Endodermal cell (in vitro differentiated cells): ENCODE data around the gene DNM3. TPM values are rescaled to one million over a fixed set of nuclear protein-coding genes. Genes with fewer than 3 reads are reported as not detected.

ENCODE experiments used
- DNase-seq: peaks from one replicate; pipeline ENCODE4 v3.0.0-alpha.2; 2017
- H3K27ac ChIP-seq: 2 replicates; pipeline ENCODE4 v1.5.1; 2013; ENCODE audit warnings: mild to moderate bottlenecking, low read depth, low read length, moderate library complexity
- H3K27me3 ChIP-seq: 2 replicates; pipeline ENCODE4 v1.6.1; 2013; ENCODE audit warnings: mild to moderate bottlenecking, low read length, moderate library complexity; ENCODE audit not compliant: insufficient read depth, control insufficient read depth, poor library complexity, severe bottlenecking
- H3K36me3 ChIP-seq: 2 replicates; pipeline ENCODE4 v1.7.0; 2013; ENCODE audit warnings: mild to moderate bottlenecking, low read length, moderate library complexity; ENCODE audit not compliant: control insufficient read depth, insufficient read depth
- H3K4me1 ChIP-seq: one replicate; pipeline ENCODE4 v1.7.0; 2013; ENCODE audit warnings: low read length; ENCODE audit not compliant: control insufficient read depth, insufficient read depth
- H3K4me3 ChIP-seq: 2 replicates; pipeline ENCODE4 v1.5.1; 2013; ENCODE audit warnings: mild to moderate bottlenecking, low read length, moderate library complexity
- H3K9ac ChIP-seq: 2 replicates; pipeline ENCODE4 v1.6.1; 2013; ENCODE audit warnings: mild to moderate bottlenecking, low read length, moderate library complexity; ENCODE audit not compliant: poor library complexity, severe bottlenecking; ENCODE audit errors: extremely low read depth
- H3K9me3 ChIP-seq: 2 replicates; pipeline ENCODE4 v1.6.1; 2013; ENCODE audit warnings: mild to moderate bottlenecking, low read length, moderate library complexity; ENCODE audit not compliant: control insufficient read depth
- H3K27ac Mint-ChIP-seq: 2 replicates; pipeline ENCODE4 v1.8.0; 2020; ENCODE audit warnings: mixed read lengths
- H3K27me3 Mint-ChIP-seq: 2 replicates; pipeline ENCODE4 v1.8.0; 2021; ENCODE audit warnings: mild to moderate bottlenecking, mixed read lengths; ENCODE audit not compliant: insufficient read depth
- H3K36me3 Mint-ChIP-seq: 2 replicates; pipeline ENCODE4 v1.8.0; 2020; ENCODE audit warnings: low read depth, mixed read lengths
- H3K4me1 Mint-ChIP-seq: 2 replicates; pipeline ENCODE4 v1.8.0; 2020; ENCODE audit warnings: mixed read lengths
- H3K4me3 Mint-ChIP-seq: 2 replicates; pipeline ENCODE4 v1.8.0; 2020; ENCODE audit warnings: mild to moderate bottlenecking, moderate library complexity, mixed read lengths
- H3K9me3 Mint-ChIP-seq: 2 replicates; pipeline ENCODE4 v1.8.0; 2020; ENCODE audit warnings: mild to moderate bottlenecking, mixed read lengths
- CTCF ChIP-seq: fragments of 200-600 bp; sonication (generic); conservative IDR thresholded peaks from 2 replicates; pipeline ENCODE4 v1.5.0; 2021; ENCODE audit warnings: antibody characterized with exemption, mild to moderate bottlenecking
- WGBS, 2 experiments: methylation state at CpG; one replicate each; pipeline versions ENCODE4 v1.1.5 to v1.1.7; 2013; ENCODE audit warnings: missing lambda C conversion rate in 2 of 2, mixed read lengths in 1 of 2; ENCODE audit not compliant: insufficient coverage in 1 of 2, insufficient read length in 1 of 2; 5-methylcytosine and 5-hydroxymethylcytosine counted together
- total RNA-seq, 2 donors: library from RNA; stranded (reverse); fragmentation: NEBNext Ultra II Directional in 1 of 2; extraction: Animal tissue kit (Norgen Biotek cat#: 25700) in 1 of 2; gene quantifications; 2 replicates in 1 of 2; 3 replicates in 1 of 2; pipeline ENCODE4 v1.2.1, GENCODE V29; 2021

Gene DNM3
- total RNA-seq, 2 donors from 2014 or later: 0.53 to 1.8 TPM

GRCh38 chr1:172442843-172443565 lies 601.7 kb downstream of the DNM3 start:
- Histone ChIP-seq H3K9me3 (no peaks in the 10 kb centered on the region), H3K4me3 (peak overlapping the region; percentile 87), H3K27ac (no peak overlapping the region), H3K36me3 (peaks cover 13% of the 10 kb centered on the region), H3K27me3 (no peaks in the 10 kb centered on the region), H3K4me1 (peaks cover 3% of the 10 kb centered on the region), H3K9ac (peak overlapping the region; percentile 81)
- peaks cover 14% of the 10 kb centered on the region for H3K36me3 Mint-ChIP-seq
- no peaks in the 10 kb centered on the region for H3K27me3 Mint-ChIP-seq
- peak overlapping the region; percentile 79 for H3K4me3 Mint-ChIP-seq
- TF ChIP-seq CTCF: no peak
- DNase-seq: no peak
- H3K27ac Mint-ChIP-seq: peak overlapping the region; percentile 84
- WGBS, 2 experiments: 83 to 91% methylated on average over 2 to 3 of the region's 3 CpGs
- H3K4me1 Mint-ChIP-seq: no peaks in the 10 kb centered on the region
- H3K9me3 Mint-ChIP-seq: no peaks in the 10 kb centered on the region

- Mint-ChIP-seq H3K9me3 (no peaks in the 10 kb centered on the region), H3K27me3 (no peaks in the 10 kb centered on the region), H3K4me3 (peak within 1 kb of the TSS; percentile 79), H3K27ac (peak within 1 kb of the TSS; percentile 88), H3K4me1 (no peaks in the 10 kb centered on the region), H3K36me3 (peaks cover 14% of the 10 kb centered on the region)
- peak; percentile 93 for TF ChIP-seq CTCF
- Histone ChIP-seq H3K27ac (no peak within 1 kb of the TSS), H3K4me1 (peaks cover 3% of the 10 kb centered on the region), H3K4me3 (peak within 1 kb of the TSS; percentile 87), H3K9me3 (no peaks in the 10 kb centered on the region), H3K27me3 (no peaks in the 10 kb centered on the region), H3K36me3 (peaks cover 13% of the 10 kb centered on the region), H3K9ac (peak within 1 kb of the TSS; percentile 81)
- DNase-seq: peak; percentile 95
- 6 to 17% methylated on average over 20 to 43 of the region's 43 CpGs for WGBS, 2 experiments
Measured at GRCh38 chr1:172443666-172444453, 602.6 kb downstream of the DNM3 start, which contains the start of gene PIGC. Gene PIGC, minus strand, starts transcription at chr1:172444069. Its CDS starts 1,447 bp downstream, at chr1:172442622.

- no peaks in the 10 kb centered on the region for H3K9me3 Mint-ChIP-seq
- H3K36me3 ChIP-seq: peaks cover 11% of the 10 kb centered on the region
- TF ChIP-seq CTCF: no peak
- DNase-seq: no peak
- no peak overlapping the region for H3K4me3 ChIP-seq
- no peaks in the 10 kb centered on the region for H3K9me3 ChIP-seq
- peaks cover 11% of the 10 kb centered on the region for H3K36me3 Mint-ChIP-seq
- no peak overlapping the region for H3K27ac ChIP-seq
- H3K27ac Mint-ChIP-seq: no peak overlapping the region
- H3K9ac ChIP-seq: no peak overlapping the region
- H3K4me3 Mint-ChIP-seq: no peak overlapping the region
- H3K4me1 ChIP-seq: peaks cover 7% of the 10 kb centered on the region
- WGBS, 2 experiments: 95% methylated on average over 3 of the region's 3 CpGs; no CpG with 5 or more reads in 1 of the 2 experiments
- H3K4me1 Mint-ChIP-seq: peaks cover 4% of the 10 kb centered on the region
- H3K27me3 Mint-ChIP-seq: no peaks in the 10 kb centered on the region
- no peaks in the 10 kb centered on the region for H3K27me3 ChIP-seq
Measured at GRCh38 chr1:172446547-172446946, 605.2 kb downstream of the DNM3 start.
